ENCODE data around the gene MCL1. TPM values are rescaled to one million over a fixed set of nuclear protein-coding genes. Genes with fewer than 3 reads are reported as not detected.

Gene MCL1
- 100 to 1,000 TPM; 293 to 336 TPM for total RNA-seq
- 100 to 1,000 TPM; 109 to 307 TPM for polyA plus RNA-seq
- long read RNA-seq, donor 1, transcript MCL1-202 (3 exons, 3,932 nt), result major isoform, 40 of 44 reads
- long read RNA-seq, donor 1, partial matches to known transcripts, result 0 of 44 reads
- long read RNA-seq, donor 1, other reads (novel, unspliced or antisense), result 0 of 44 reads
- long read RNA-seq, donor 2, transcript MCL1-202 (3 exons, 3,932 nt), result major isoform, 5 of 7 reads
- long read RNA-seq, donor 2, partial matches to known transcripts, result 0 of 7 reads
- long read RNA-seq, donor 2, other reads (novel, unspliced or antisense), result 0 of 7 reads
- long read RNA-seq, donor 3, transcript MCL1-202 (3 exons, 3,932 nt), result major isoform, 10 of 13 reads
- long read RNA-seq, donor 3, partial matches to known transcripts, result 0 of 13 reads
- long read RNA-seq, donor 3, other reads (novel, unspliced or antisense), result 0 of 13 reads
- long read RNA-seq, donor 4, transcript MCL1-202 (3 exons, 3,932 nt), result major isoform, 9 of 11 reads
- long read RNA-seq, donor 4, partial matches to known transcripts, result 0 of 11 reads
- long read RNA-seq, donor 4, other reads (novel, unspliced or antisense), result 0 of 11 reads
- long read RNA-seq, donor 5, transcript MCL1-202 (3 exons, 3,932 nt), result major isoform, 21 of 30 reads
- long read RNA-seq, donor 5, transcript MCL1-201 (2 exons, 1,110 nt), result minor isoform, 5 of 30 reads
- long read RNA-seq, donor 5, partial matches to known transcripts, result 0 of 30 reads
- long read RNA-seq, donor 5, other reads (novel, unspliced or antisense), result 0 of 30 reads

DNA sequence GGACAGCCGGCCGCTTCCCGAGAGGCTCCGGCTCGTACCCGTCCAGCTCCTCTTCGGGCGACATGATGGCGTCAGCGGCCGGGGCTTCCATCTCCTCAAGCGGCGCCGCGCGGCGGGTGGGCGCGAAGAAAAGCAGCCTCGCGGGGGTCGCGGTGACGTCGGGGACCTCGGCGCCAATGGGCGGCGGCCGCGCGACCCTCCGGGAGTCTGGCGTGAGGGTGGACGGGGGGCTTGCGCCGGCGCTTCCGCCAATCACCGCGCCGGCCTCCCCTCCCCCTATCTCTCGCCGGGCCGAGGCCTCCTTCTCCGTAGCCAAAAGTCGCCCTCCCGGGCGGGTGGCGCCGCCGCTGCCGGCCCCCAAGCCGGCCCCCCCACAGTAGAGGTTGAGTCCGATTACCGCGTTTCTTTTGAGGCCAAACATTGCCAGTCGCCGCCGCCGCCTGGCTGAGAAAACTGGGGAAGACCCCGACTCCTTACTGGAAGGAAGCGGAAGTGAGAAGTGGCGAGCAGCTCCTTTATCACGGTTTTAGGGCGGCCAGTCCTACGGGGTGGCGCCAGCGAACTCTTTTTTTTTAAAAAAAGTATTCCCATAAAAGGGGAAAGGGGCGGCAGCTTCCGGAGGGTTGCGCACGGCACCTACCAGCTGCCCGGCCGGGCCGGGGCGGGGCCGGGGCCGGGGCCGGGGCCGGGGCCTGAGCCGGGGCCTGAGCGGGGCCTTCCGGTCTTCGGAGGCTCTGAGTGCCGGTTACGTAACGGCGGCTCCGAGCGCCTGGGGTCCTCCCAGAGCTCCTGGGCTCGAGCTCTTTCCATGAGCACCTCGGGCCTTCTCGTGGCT, at the start of gene MCL1:
TSS of gene MCL1 (minus strand) at position 501 of the 835 bp plus-strand sequence. CDS start at position 421, 80 bp downstream.
- H3K4me1 ChIP-seq (ENCODE audit: control insufficient read depth in 5 of 5, insufficient read depth in 5 of 5, low read length in 5 of 5), result peaks cover 0 to 36% (median 14%) of the 10 kb centered on the region in 5 donors
- WGBS, 2 donors, result 1% methylated on average over 68 to 94 of the region's 94 CpGs
- peak within 1 kb of the TSS; percentile 97 to 98 for H3K9ac ChIP-seq (ENCODE audit: insufficient read depth in 1 of 2, low read length in 2 of 2)
- peaks cover 11 to 47% (median 23%) of the 10 kb centered on the region in 4 donors for H3K36me3 ChIP-seq (ENCODE audit: control insufficient read depth in 4 of 4, insufficient read depth in 4 of 4, low read length in 4 of 4)
- peak within 1 kb of the TSS; percentile 98 for H3K4me3 ChIP-seq
- no peaks in the 10 kb centered on the region for H3K9me3 ChIP-seq (ENCODE audit: control insufficient read depth in 4 of 4, insufficient read depth in 3 of 4, low read length in 3 of 4)
- DNase-seq (peak; percentile 98), ATAC-seq (ENCODE audit: insufficient read depth, low FRiP score) (peak; percentile 95)
- no peaks in the 10 kb centered on the region for H3K27me3 ChIP-seq (ENCODE audit: control insufficient read depth in 3 of 3, insufficient read depth in 3 of 3, low read length in 2 of 3)
- H3K27ac ChIP-seq (ENCODE audit: low read depth in 1 of 2, low read length in 1 of 2), result peak within 1 kb of the TSS; percentile 99
- no peak for TF ChIP-seq CTCF (IDR thresholded peaks at IDR 0.05; ENCODE audit: control extremely low read depth, extremely low read depth)

GRCh38 chr1:150628766-150629114, 49.3 kb upstream of the MCL1 start:
- Histone ChIP-seq H3K27me3 (ENCODE audit: control insufficient read depth in 3 of 3, insufficient read depth in 3 of 3, low read length in 2 of 3) (no peaks in the 10 kb centered on the region), H3K27ac (ENCODE audit: low read depth in 1 of 2, low read length in 1 of 2) (peak overlapping the region; percentile 68 to 93), H3K9me3 (ENCODE audit: control insufficient read depth in 4 of 4, insufficient read depth in 3 of 4, low read length in 3 of 4) (no peaks in the 10 kb centered on the region), H3K4me3 (peak overlapping the region; percentile 71), H3K9ac (ENCODE audit: insufficient read depth in 1 of 2, low read length in 2 of 2) (peak overlapping the region; percentile 77 to 97), H3K36me3 (ENCODE audit: control insufficient read depth in 4 of 4, insufficient read depth in 4 of 4, low read length in 4 of 4) (peaks cover 13 to 34% (median 23%) of the 10 kb centered on the region in 4 donors), H3K4me1 (ENCODE audit: control insufficient read depth in 5 of 5, insufficient read depth in 5 of 5, low read length in 5 of 5) (peaks cover 3 to 16% (median 6%) of the 10 kb centered on the region in 5 donors)
- TF ChIP-seq CTCF (IDR thresholded peaks at IDR 0.05; ENCODE audit: control extremely low read depth, extremely low read depth), result no peak
- ATAC-seq (ENCODE audit: insufficient read depth, low FRiP score) (no peak), DNase-seq (no peak)
- 1 to 3% methylated on average over 9 of the region's 9 CpGs for WGBS, 2 donors

GRCh38 chr1:150627826-150628410, 48.5 kb upstream of the MCL1 start:
- ATAC-seq (ENCODE audit: insufficient read depth, low FRiP score) (no peak), DNase-seq (no peak)
- Histone ChIP-seq H3K9me3 (ENCODE audit: control insufficient read depth in 4 of 4, insufficient read depth in 3 of 4, low read length in 3 of 4) (no peaks in the 10 kb centered on the region), H3K36me3 (ENCODE audit: control insufficient read depth in 4 of 4, insufficient read depth in 4 of 4, low read length in 4 of 4) (peaks cover 16 to 40% (median 25%) of the 10 kb centered on the region in 4 donors), H3K4me3 (no peak overlapping the region), H3K27me3 (ENCODE audit: control insufficient read depth in 3 of 3, insufficient read depth in 3 of 3, low read length in 2 of 3) (no peaks in the 10 kb centered on the region), H3K4me1 (ENCODE audit: control insufficient read depth in 5 of 5, insufficient read depth in 5 of 5, low read length in 5 of 5) (peaks cover 5 to 16% (median 6%) of the 10 kb centered on the region in 5 donors), H3K27ac (ENCODE audit: low read depth in 1 of 2, low read length in 1 of 2) (no peak overlapping the region), H3K9ac (ENCODE audit: insufficient read depth in 1 of 2, low read length in 2 of 2) (peak overlapping the region in 1 of 2 donors; percentile 97)
- TF ChIP-seq CTCF (IDR thresholded peaks at IDR 0.05; ENCODE audit: control extremely low read depth, extremely low read depth), result no peak
- 59 to 74% methylated on average over 5 of the region's 5 CpGs for WGBS, 2 donors
